ENCODE data around the gene MAP4K4.

MAP4K4 gene

DNA sequence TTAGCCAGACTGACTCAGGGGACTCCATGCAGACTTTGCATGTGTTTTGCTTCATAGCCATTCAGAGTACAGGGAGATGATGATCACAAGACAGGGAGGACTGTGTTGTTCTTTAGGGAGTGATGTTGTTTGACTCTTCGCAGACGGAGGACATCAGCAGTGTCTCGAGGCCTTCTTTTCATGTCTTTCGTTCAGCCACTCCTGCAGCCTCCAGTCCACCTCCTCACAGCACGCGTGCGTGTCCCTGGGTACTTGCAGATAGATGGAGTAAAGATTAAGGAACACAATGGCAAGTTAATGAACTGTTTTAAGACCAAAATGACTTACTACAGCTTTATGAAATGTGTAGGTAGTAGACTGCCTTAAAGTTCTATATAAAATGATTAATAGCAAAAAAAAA lies 114.7 kb downstream of the MAP4K4 start:
- ATAC-seq (ENCODE audit: insufficient read depth, low read depth) = no peak
- H4K20me1 ChIP-seq (ENCODE audit: insufficient read depth, low read length) = peaks cover 64% of the 10 kb centered on the region
- no peak for DNase-seq
- no peak overlapping the region for H3K4me2 ChIP-seq (ENCODE audit: insufficient read depth, low read length)
- peaks cover 3% of the 10 kb centered on the region; the same call in 1 of the 2 replicates for H3K36me3 ChIP-seq (ENCODE audit: insufficient read depth, low read length)
- peaks cover 9% of the 10 kb centered on the region for H3K4me1 ChIP-seq (ENCODE audit: insufficient read depth, low read length)
- peaks cover 99% of the 10 kb centered on the region for H3K79me2 ChIP-seq (ENCODE audit: insufficient read depth, low read length)
- TF ChIP-seq, protein P1, sequence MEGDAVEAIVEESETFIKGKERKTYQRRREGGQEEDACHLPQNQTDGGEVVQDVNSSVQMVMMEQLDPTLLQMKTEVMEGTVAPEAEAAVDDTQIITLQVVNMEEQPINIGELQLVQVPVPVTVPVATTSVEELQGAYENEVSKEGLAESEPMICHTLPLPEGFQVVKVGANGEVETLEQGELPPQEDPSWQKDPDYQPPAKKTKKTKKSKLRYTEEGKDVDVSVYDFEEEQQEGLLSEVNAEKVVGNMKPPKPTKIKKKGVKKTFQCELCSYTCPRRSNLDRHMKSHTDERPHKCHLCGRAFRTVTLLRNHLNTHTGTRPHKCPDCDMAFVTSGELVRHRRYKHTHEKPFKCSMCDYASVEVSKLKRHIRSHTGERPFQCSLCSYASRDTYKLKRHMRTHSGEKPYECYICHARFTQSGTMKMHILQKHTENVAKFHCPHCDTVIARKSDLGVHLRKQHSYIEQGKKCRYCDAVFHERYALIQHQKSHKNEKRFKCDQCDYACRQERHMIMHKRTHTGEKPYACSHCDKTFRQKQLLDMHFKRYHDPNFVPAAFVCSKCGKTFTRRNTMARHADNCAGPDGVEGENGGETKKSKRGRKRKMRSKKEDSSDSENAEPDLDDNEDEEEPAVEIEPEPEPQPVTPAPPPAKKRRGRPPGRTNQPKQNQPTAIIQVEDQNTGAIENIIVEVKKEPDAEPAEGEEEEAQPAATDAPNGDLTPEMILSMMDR (IDR thresholded peaks at IDR 0.05; ENCODE audit: borderline replicate concordance, extremely low read depth, low read length, poor library complexity, severe bottlenecking) = no peak
- TF ChIP-seq EZH2 (IDR thresholded peaks at IDR 0.05; ENCODE audit: borderline replicate concordance, low read depth, low read length, severe bottlenecking) = no peak
- no peak overlapping the region for H3K9ac ChIP-seq (ENCODE audit: low read depth, low read length)
- no peak overlapping the region for H2AFZ ChIP-seq (ENCODE audit: low read depth, low read length)
- H3K27ac ChIP-seq (ENCODE audit: low read length) = no peak overlapping the region
- H3K27me3 ChIP-seq (ENCODE audit: insufficient read depth, low read length, poor library complexity) = no peaks in the 10 kb centered on the region
- H3K4me3 ChIP-seq (ENCODE audit: low read depth in 1 of 2, low read length in 2 of 2) = no peak overlapping the region
- H3K9me3 ChIP-seq (ENCODE audit: insufficient read depth, low read length, severe bottlenecking) = no peaks in the 10 kb centered on the region

DNA sequence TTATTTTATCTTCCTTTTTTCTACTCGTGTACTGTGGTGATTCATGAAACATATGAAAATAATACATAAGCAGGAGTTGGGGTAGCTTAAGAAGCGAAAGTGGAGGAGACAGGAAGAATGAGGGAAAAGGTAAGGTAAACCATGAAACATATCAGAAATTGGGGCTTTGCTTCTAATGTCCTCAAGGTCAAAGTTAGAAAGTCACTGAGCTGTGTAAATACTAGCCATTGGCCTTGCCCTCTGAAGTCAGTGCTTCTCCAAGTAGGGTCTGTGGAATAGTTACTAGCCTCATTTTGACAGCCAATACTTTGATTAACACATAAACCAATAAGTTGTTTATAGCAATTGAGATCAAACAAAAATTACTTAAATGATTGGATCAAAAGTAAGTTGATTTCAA lies 117.2 kb downstream of the MAP4K4 start:
- H3K27me3 ChIP-seq (ENCODE audit: insufficient read depth, low read length, poor library complexity) = no peaks in the 10 kb centered on the region
- no peak for ATAC-seq (ENCODE audit: insufficient read depth, low read depth)
- TF ChIP-seq EZH2 (IDR thresholded peaks at IDR 0.05; ENCODE audit: borderline replicate concordance, low read depth, low read length, severe bottlenecking) = no peak
- TF ChIP-seq, protein P1 (IDR thresholded peaks at IDR 0.05; ENCODE audit: borderline replicate concordance, extremely low read depth, low read length, poor library complexity, severe bottlenecking) = no peak
- no peaks in the 10 kb centered on the region for H3K9me3 ChIP-seq (ENCODE audit: insufficient read depth, low read length, severe bottlenecking)
- no peaks in the 10 kb centered on the region; the same call in 1 of the 2 replicates for H3K36me3 ChIP-seq (ENCODE audit: insufficient read depth, low read length)
- no peak overlapping the region for H2AFZ ChIP-seq (ENCODE audit: low read depth, low read length)
- H3K9ac ChIP-seq (ENCODE audit: low read depth, low read length) = no peak overlapping the region
- H4K20me1 ChIP-seq (ENCODE audit: insufficient read depth, low read length) = peaks cover 67% of the 10 kb centered on the region
- no peak overlapping the region for H3K27ac ChIP-seq (ENCODE audit: low read length)
- DNase-seq = no peak
- H3K79me2 ChIP-seq (ENCODE audit: insufficient read depth, low read length) = peaks cover 99% of the 10 kb centered on the region
- no peaks in the 10 kb centered on the region for H3K4me1 ChIP-seq (ENCODE audit: insufficient read depth, low read length)
- H3K4me3 ChIP-seq (ENCODE audit: low read depth in 1 of 2, low read length in 2 of 2) = no peak overlapping the region
- no peak overlapping the region for H3K4me2 ChIP-seq (ENCODE audit: insufficient read depth, low read length)

DNA sequence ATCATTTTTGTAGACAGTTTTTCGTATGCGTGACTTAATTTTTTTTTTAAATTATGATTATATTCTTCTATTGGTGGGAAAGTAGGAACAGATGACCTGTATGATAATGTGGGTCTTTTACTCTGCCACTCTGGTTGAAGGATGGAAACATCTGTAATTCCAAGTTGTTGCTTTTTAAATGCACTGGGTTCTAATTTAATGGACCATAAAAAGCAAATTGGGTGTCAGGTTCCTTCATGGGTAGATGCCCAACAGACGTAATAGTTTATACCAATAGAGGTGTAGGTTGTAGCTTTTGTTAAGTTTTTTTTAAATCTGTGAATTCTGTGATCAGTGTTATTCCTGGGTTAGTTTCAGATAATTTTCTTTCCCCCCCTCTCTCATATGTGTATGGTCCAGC lies 117.6 kb downstream of the MAP4K4 start:
- H3K4me3 ChIP-seq (ENCODE audit: low read depth in 1 of 2, low read length in 2 of 2) = no peak overlapping the region
- no peaks in the 10 kb centered on the region for H3K9me3 ChIP-seq (ENCODE audit: insufficient read depth, low read length, severe bottlenecking)
- TF ChIP-seq, protein P1 (IDR thresholded peaks at IDR 0.05; ENCODE audit: borderline replicate concordance, extremely low read depth, low read length, poor library complexity, severe bottlenecking) = no peak
- TF ChIP-seq EZH2 (IDR thresholded peaks at IDR 0.05; ENCODE audit: borderline replicate concordance, low read depth, low read length, severe bottlenecking) = no peak
- no peak overlapping the region for H2AFZ ChIP-seq (ENCODE audit: low read depth, low read length)
- H3K4me2 ChIP-seq (ENCODE audit: insufficient read depth, low read length) = no peak overlapping the region
- H3K36me3 ChIP-seq (ENCODE audit: insufficient read depth, low read length) = no peaks in the 10 kb centered on the region; the same call in 1 of the 2 replicates
- peaks cover 65% of the 10 kb centered on the region for H4K20me1 ChIP-seq (ENCODE audit: insufficient read depth, low read length)
- H3K4me1 ChIP-seq (ENCODE audit: insufficient read depth, low read length) = no peaks in the 10 kb centered on the region
- ATAC-seq (ENCODE audit: insufficient read depth, low read depth) (no peak), DNase-seq (no peak)
- H3K27ac ChIP-seq (ENCODE audit: low read length) = no peak overlapping the region
- H3K9ac ChIP-seq (ENCODE audit: low read depth, low read length) = no peak overlapping the region
- no peaks in the 10 kb centered on the region for H3K27me3 ChIP-seq (ENCODE audit: insufficient read depth, low read length, poor library complexity)
- H3K79me2 ChIP-seq (ENCODE audit: insufficient read depth, low read length) = peaks cover 99% of the 10 kb centered on the region

Measured in DND-41 (cell line).